ENCODE measurements around the gene SDC1.

The SDC1 gene

DNA sequence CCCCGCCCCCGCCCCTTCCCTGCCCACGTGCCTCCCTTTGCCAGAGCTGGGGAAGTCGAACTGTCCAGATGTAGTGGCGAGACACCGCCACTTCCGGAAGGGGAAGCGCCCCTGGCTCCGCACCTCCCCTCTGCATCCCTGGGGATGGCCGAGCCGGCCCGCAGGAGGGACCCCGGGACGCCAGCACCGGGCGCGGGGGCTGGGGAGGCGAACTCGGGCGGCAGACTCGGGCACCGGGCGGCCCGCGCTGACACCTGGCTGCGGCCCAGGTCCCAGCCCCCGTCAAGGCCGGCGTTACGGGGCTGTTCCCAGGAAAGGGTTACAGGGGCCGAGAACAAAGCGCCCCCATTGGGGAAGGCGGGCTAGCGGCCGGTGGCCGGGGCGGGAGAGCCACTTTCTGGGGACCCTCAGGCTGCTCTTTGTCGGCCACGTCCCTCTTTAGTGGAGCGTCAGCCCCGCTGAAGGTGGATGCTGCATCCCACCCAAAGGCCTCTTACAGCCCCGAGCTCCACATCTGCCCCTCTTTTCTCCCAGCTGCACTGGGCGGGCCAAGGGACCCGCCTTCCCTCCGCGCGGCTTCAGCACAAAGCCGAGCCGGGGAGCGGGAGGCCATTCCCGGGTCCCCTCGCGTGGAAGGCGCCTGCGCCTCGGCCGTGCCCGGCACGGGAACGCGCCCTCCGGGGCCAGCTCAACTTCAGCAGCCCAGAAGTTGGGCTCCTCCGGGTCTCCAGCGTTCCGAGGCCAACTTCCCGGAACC is 1.3 kb downstream of the SDC1 start:
- Histone ChIP-seq H3K36me3 (replicated peaks) (no peaks in the 10 kb centered on the region), H3K4me1 (peaks cover 12% of the 10 kb centered on the region), H3K9me3 (no peaks in the 10 kb centered on the region), H3K4me3 (peak overlapping the region; percentile 60), H3K27me3 (ENCODE audit: low read depth) (no peaks in the 10 kb centered on the region)
- DNase-seq (ENCODE audit: low spot score in 2 of 2) = peak; percentile 44 to 75
- in situ Hi-C loops (cut with MboI; ENCODE audit: low sequenced_read_pairs) = no loop called here

GRCh38 chr2:20222769-20223406 is 2.0 kb downstream of the SDC1 start:
- no peaks in the 10 kb centered on the region for H3K36me3 ChIP-seq (replicated peaks)
- peaks cover 12% of the 10 kb centered on the region for H3K4me1 ChIP-seq
- in situ Hi-C loops (cut with MboI; ENCODE audit: low sequenced_read_pairs) = no loop called here
- peak overlapping the region; percentile 60 for H3K4me3 ChIP-seq
- H3K9me3 ChIP-seq = no peaks in the 10 kb centered on the region
- H3K27me3 ChIP-seq (ENCODE audit: low read depth) = no peaks in the 10 kb centered on the region
- no peak for DNase-seq (ENCODE audit: low spot score in 2 of 2)

- H3K4me1 ChIP-seq = peaks cover 12% of the 10 kb centered on the region
- in situ Hi-C loops (cut with MboI; ENCODE audit: low sequenced_read_pairs) = no loop called here
- DNase-seq (ENCODE audit: low spot score in 2 of 2) = no peak
- H3K9me3 ChIP-seq = no peaks in the 10 kb centered on the region
- no peaks in the 10 kb centered on the region for H3K27me3 ChIP-seq (ENCODE audit: low read depth)
- H3K36me3 ChIP-seq (replicated peaks) = no peaks in the 10 kb centered on the region
- no peak overlapping the region for H3K4me3 ChIP-seq
These were observed 2.7 kb downstream of the SDC1 start for GRCh38 chr2:20222014-20222768.

- H3K4me1 ChIP-seq = peaks cover 12% of the 10 kb centered on the region
- in situ Hi-C loops (cut with MboI; ENCODE audit: low sequenced_read_pairs) = no loop called here
- DNase-seq (ENCODE audit: low spot score in 2 of 2) = no peak
These were observed 3.4 kb downstream of the SDC1 start for GRCh38 chr2:20221555-20221973.

DNA sequence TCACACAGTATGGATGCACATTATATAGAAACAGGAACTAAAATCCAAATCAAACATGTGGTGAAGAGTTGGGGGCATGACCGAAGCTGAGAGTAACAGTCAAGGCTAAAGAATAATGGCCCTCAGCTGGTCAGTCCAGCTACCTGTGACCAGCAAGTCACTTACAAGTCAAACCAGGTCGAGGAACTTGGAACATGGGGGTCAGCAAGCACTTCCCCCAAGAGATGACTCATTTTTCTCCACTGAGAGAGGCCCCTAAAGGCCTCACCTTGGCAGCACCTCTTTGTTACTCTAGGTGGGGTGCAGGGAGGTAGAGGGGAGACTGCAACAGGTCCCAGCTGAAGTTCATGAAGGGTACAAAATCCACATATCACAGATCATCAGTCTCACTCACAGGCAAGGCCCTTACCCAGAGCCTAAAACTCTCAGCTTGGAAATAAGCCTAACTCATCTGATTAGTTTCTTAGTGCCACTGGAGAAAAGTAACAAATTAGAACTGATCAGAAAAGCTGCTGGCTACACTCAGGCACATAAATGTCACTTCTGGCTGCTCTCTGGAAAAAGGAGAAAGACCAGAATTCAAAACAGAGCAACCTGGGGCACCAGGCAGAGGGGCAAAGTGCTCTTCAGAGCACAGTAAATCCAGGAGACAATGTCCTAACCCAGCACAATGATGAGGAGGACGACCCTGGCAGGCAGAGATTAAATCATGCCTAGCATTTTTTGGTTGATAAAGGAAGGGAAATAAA is 4.0 kb downstream of the SDC1 start:
- in situ Hi-C loops (cut with MboI; ENCODE audit: low sequenced_read_pairs) = no loop called here
- Histone ChIP-seq H3K36me3 (replicated peaks) (no peaks in the 10 kb centered on the region), H3K27me3 (ENCODE audit: low read depth) (no peaks in the 10 kb centered on the region), H3K9me3 (no peaks in the 10 kb centered on the region), H3K4me1 (peaks cover 12% of the 10 kb centered on the region), H3K4me3 (no peak overlapping the region)
- DNase-seq (ENCODE audit: low spot score in 2 of 2) = no peak

More at GRCh38 chr2:20221555-20221973, 3.4 kb downstream of the SDC1 start:
- no peaks in the 10 kb centered on the region for H3K9me3 ChIP-seq
- no peaks in the 10 kb centered on the region for H3K36me3 ChIP-seq (replicated peaks)
- H3K4me3 ChIP-seq = no peak overlapping the region
- H3K27me3 ChIP-seq (ENCODE audit: low read depth) = no peaks in the 10 kb centered on the region

GRCh38 chr2:20219763-20220380 is 5.1 kb downstream of the SDC1 start:
- no peak for DNase-seq (ENCODE audit: low spot score in 2 of 2)
- peaks cover 8% of the 10 kb centered on the region for H3K4me1 ChIP-seq
- no peak overlapping the region for H3K4me3 ChIP-seq
- no peaks in the 10 kb centered on the region for H3K27me3 ChIP-seq (ENCODE audit: low read depth)
- no peaks in the 10 kb centered on the region for H3K9me3 ChIP-seq
- H3K36me3 ChIP-seq (replicated peaks) = no peaks in the 10 kb centered on the region
- in situ Hi-C loops (cut with MboI; ENCODE audit: low sequenced_read_pairs) = no loop called here

DNA sequence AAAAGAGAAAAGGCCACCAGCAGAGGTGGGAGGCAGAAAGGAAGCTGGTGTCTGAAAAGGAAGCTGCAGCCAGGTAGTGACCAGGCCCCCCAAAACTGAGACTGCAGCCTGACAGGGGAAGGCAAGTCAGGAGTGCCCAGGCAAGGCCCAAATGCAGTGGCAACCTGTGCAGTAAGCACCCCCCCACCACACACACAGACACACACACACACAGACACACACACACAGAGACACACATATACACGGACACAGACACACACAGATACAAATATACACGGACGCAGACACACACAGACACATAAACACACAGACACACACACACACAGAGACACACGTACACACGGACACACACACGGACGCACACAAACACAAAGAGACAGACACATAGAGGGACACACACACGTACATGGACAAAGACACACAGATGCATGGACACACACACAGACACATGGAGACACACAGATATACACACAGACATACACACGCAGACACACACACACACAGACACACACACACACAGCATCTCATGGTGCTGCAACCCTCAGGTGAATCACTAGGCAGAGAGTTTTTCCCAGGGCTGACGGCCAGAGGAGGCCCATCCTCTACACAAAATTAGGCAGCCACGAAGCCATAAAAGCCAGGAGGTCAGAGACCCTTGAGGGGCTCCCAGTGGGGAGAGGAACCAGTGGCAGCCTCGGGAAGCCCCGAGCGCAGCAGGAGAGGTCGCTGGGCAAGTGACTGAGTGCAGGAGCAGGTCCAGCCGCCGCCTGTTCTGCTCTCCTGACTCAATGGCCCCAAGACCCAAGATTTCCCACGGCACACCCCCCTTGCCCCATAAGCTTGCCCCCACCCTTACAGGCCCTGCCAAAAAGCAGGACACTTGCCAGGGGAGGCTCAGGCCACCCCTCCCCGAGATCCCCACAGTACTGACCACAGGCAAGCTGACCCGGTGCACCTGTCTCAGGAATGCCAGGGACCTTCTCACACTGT is 6.3 kb downstream of the SDC1 start:
- in situ Hi-C loops (cut with MboI; ENCODE audit: low sequenced_read_pairs) = no loop called here
- Histone ChIP-seq H3K36me3 (replicated peaks) (no peaks in the 10 kb centered on the region), H3K27me3 (ENCODE audit: low read depth) (no peaks in the 10 kb centered on the region), H3K4me1 (peaks cover 8% of the 10 kb centered on the region), H3K4me3 (no peak overlapping the region), H3K9me3 (no peaks in the 10 kb centered on the region)
- DNase-seq (ENCODE audit: low spot score in 2 of 2) = no peak

DNA sequence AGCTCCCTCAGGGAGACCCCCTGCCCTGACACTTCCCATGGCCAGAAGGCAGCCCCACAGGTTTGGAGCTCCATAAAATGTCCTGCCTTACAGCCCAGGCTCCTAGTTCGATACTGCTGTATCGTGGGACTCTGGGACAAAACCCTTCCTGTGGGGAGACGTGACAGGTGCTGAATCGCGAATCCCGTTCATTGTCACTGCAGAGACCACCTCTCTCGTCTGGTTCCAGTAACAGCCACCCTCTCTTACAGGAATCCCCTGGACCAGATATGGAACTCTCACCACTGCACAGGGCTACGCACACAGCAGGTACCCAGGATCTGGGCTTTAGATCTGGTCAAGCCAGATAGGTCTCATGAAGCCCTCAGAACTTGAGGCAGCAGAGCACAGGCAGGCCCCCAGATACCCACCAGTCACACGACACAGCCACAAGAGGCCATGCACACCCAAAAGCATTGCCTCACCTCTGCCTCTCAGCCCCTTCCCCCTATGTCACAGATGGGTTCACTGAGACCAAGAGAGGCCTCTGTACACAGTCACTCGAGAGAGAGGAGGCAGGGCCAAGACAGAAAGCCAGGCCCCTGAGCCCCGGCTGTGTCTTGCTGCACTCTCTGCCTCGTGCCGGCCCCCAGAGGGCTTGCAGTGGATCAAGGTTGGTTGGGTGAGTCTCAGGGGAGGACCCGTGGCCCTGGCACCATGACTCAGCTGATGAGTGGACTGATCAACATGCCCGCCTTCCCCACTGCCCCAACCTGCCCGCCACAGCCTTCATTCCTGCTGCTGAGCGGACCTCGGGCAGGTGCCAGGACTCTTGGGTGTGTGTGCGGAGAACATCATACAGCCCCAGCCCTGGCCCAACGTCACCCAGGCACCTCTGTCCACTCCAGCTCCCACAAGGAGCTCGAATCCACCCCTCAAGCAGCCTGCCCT is 7.6 kb downstream of the SDC1 start:
- DNase-seq (ENCODE audit: low spot score in 2 of 2) = no peak
- Histone ChIP-seq H3K4me3 (no peak overlapping the region), H3K9me3 (no peaks in the 10 kb centered on the region), H3K4me1 (peaks cover 8% of the 10 kb centered on the region), H3K27me3 (ENCODE audit: low read depth) (no peaks in the 10 kb centered on the region), H3K36me3 (replicated peaks) (no peaks in the 10 kb centered on the region)
- in situ Hi-C loops (cut with MboI; ENCODE audit: low sequenced_read_pairs) = no loop called here

DNA sequence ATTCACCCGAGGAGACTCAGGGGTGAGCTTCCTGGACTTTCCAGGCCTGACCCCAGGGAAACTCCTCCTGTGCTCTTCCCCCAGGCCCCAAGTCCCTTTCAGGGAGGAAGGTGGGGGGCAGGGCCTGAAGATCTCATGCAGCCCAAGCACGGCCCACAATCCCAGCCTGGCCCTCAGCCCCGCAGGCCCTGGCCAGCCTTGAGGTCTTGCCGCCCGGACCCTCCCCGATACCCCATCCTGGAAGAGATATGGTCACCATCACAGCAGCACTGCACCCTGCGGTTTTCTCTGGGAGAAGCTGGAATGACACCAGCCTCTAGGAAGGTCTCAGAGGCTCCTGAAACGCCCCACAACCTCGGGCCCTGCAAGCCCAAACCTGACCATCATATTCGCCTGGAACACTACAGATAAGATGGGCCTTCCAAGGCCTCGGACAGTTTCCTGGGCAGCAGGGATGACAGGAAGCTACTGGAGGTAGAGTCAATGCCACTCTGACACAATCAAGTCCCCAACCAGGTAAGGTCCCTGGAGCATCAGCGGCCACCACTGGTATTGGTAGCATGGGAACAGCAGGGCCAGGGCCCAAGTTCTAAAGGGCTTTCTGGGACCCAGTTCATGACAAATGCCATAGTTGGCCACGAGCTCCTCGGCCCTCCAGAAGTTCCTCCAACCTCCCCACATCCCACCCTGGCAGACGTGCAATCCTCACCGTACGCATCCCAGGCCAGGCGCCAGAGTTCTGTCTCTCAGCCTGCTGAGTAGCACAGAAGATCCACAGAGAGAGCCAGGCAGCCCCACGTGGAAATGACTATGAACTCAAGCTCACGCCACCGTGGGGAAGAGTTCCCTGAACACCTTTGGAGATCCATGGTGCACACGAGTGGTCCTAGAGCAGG is 8.6 kb downstream of the SDC1 start:
- Histone ChIP-seq H3K4me1 (peaks cover under 1% of the 10 kb centered on the region; the same call in 1 of the 2 replicates), H3K9me3 (no peaks in the 10 kb centered on the region), H3K36me3 (replicated peaks) (no peaks in the 10 kb centered on the region), H3K4me3 (no peak overlapping the region), H3K27me3 (ENCODE audit: low read depth) (no peaks in the 10 kb centered on the region)
- DNase-seq (ENCODE audit: low spot score in 2 of 2) = no peak
- in situ Hi-C loops (cut with MboI; ENCODE audit: low sequenced_read_pairs) = no loop called here

DNA sequence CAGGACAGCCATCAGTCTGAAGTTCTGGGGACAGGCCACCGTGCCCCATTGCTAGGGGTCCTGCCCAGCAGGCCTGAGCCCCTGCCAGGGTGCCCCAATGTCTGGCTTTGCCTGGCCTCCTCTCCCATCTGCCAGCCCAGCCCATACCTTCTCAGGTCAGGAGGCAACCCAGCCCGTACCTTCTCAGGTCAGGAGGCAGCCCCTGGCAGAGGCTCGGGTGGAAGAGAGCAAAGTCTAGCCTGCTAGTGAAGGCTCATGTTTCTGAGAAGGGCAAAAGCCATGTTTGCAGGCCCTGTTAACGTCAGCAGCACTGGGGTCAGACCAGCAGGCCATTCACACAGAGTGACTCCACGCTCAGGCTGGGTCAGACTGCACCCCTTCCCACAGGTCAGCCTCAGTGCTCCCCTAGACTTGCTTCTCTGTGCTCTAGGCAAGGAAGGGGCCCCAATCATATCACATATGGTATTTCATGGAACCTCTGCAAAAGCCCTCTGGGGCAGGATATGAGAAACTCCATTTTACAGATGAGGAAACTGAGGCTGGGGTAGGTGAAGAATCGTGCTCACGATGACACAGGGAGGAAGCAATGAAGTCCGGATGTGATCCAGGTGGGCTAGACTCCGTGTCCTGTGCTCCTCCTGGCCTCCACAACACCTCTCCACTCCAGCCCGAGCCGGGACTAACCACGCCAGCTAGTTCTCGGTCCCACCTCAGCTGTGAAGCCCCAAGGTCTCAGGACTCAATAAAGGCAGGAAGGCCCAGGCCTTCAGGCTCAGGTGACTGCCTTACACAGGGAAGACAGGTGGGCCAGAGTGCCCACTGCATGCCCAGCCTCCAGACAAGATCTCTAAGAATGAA is 9.5 kb downstream of the SDC1 start:
- H3K4me3 ChIP-seq = no peak overlapping the region
- H3K27me3 ChIP-seq (ENCODE audit: low read depth) = no peaks in the 10 kb centered on the region
- no peaks in the 10 kb centered on the region for H3K4me1 ChIP-seq
- in situ Hi-C loops (cut with MboI; ENCODE audit: low sequenced_read_pairs) = no loop called here
- H3K36me3 ChIP-seq (replicated peaks) = no peaks in the 10 kb centered on the region
- no peaks in the 10 kb centered on the region for H3K9me3 ChIP-seq
- no peak for DNase-seq (ENCODE audit: low spot score in 2 of 2)
